ENCODE results near the gene RFX4. TPM values are rescaled to one million over a fixed set of nuclear protein-coding genes. Genes with fewer than 3 reads are reported as not detected.

The RFX4 gene
- total RNA-seq, 2 experiments from 2014 or later = not detected

- DNase-seq (no peak), ATAC-seq (no peak)
- ChIA-PET POLR2A (no interaction called here), CTCF (interaction anchor here (1.6 kb wide), 1 partner anchor 12 kb away, joined by 6 read pairs; no protein-coding TSS in a partner anchor)
- TF ChIP-seq CTCF (IDR thresholded peaks at IDR 0.05) = no peak
- Mint-ChIP-seq H3K9me3 (no peaks in the 10 kb centered on the region), H3K27me3 (peaks cover 1% of the 10 kb centered on the region), H3K36me3 (ENCODE audit: low read depth) (no peaks in the 10 kb centered on the region), H3K27ac (no peak overlapping the region), H3K4me1 (ENCODE audit: low read depth) (no peaks in the 10 kb centered on the region), H3K4me3 (no peak overlapping the region)
- intact Hi-C loops (cut with micrococcal nuclease) = no loop called here
These were observed 127.5 kb downstream of the RFX4 start for GRCh38 chr12:106710143-106710893.

- ChIA-PET CTCF (interaction anchor here (1.6 kb wide), 1 partner anchor 11 kb away, joined by 6 read pairs; no protein-coding TSS in a partner anchor), POLR2A (no interaction called here)
- Mint-ChIP-seq H3K9me3 (no peaks in the 10 kb centered on the region), H3K27ac (no peak overlapping the region), H3K27me3 (peaks cover 1% of the 10 kb centered on the region), H3K4me3 (no peak overlapping the region), H3K36me3 (ENCODE audit: low read depth) (no peaks in the 10 kb centered on the region), H3K4me1 (ENCODE audit: low read depth) (no peaks in the 10 kb centered on the region)
- DNase-seq (no peak), ATAC-seq (no peak)
- TF ChIP-seq CTCF (IDR thresholded peaks at IDR 0.05) = no peak
- intact Hi-C loops (cut with micrococcal nuclease) = no loop called here
These were observed 128.5 kb downstream of the RFX4 start for GRCh38 chr12:106711316-106711715.

GRCh38 chr12:106712768-106713167 is 130.0 kb downstream of the RFX4 start:
- no peak for TF ChIP-seq CTCF (IDR thresholded peaks at IDR 0.05)
- H3K27me3 Mint-ChIP-seq = peaks cover 1% of the 10 kb centered on the region
- no peak overlapping the region for H3K27ac Mint-ChIP-seq

GRCh38 chr12:106714926-106715325 is 132.1 kb downstream of the RFX4 start:
- Mint-ChIP-seq H3K4me1 (ENCODE audit: low read depth) (no peaks in the 10 kb centered on the region), H3K36me3 (ENCODE audit: low read depth) (no peaks in the 10 kb centered on the region), H3K9me3 (no peaks in the 10 kb centered on the region), H3K4me3 (no peak overlapping the region), H3K27me3 (peaks cover 1% of the 10 kb centered on the region), H3K27ac (no peak overlapping the region)
- ChIA-PET POLR2A (no interaction called here), CTCF (no interaction called here)
- TF ChIP-seq CTCF (IDR thresholded peaks at IDR 0.05) = no peak
- DNase-seq (no peak), ATAC-seq (no peak)
- intact Hi-C loops (cut with micrococcal nuclease) = no loop called here

More at GRCh38 chr12:106712768-106713167, 130.0 kb downstream of the RFX4 start:
- ChIA-PET CTCF (no interaction called here), POLR2A (no interaction called here)
- Mint-ChIP-seq H3K4me3 (no peak overlapping the region), H3K9me3 (no peaks in the 10 kb centered on the region), H3K4me1 (ENCODE audit: low read depth) (no peaks in the 10 kb centered on the region), H3K36me3 (ENCODE audit: low read depth) (no peaks in the 10 kb centered on the region)
- intact Hi-C loops (cut with micrococcal nuclease) = no loop called here
- ATAC-seq (no peak), DNase-seq (no peak)

- DNase-seq (no peak), ATAC-seq (no peak)
- Mint-ChIP-seq H3K9me3 (no peaks in the 10 kb centered on the region), H3K27me3 (peaks cover 1% of the 10 kb centered on the region), H3K4me3 (no peak overlapping the region), H3K27ac (no peak overlapping the region), H3K4me1 (ENCODE audit: low read depth) (no peaks in the 10 kb centered on the region), H3K36me3 (ENCODE audit: low read depth) (no peaks in the 10 kb centered on the region)
- no peak for TF ChIP-seq CTCF (IDR thresholded peaks at IDR 0.05)
- ChIA-PET CTCF (no interaction called here), POLR2A (no interaction called here)
- intact Hi-C loops (cut with micrococcal nuclease) = no loop called here
These were observed 132.8 kb downstream of the RFX4 start for GRCh38 chr12:106715582-106715981.
